Loucy (cell line): ENCODE measurements around the gene GPM6B.

ENCODE experiments used
- H2AFZ ChIP-seq: fragments of 200-600 bp; sonication (generic); 2 replicates; pipeline ENCODE4 v1.6.0; 2016; ENCODE audit warnings: antibody characterized with exemption, mild to moderate bottlenecking, low read length, moderate library complexity
- H3F3A ChIP-seq: fragments of 200-600 bp; 2 replicates; pipeline ENCODE4 v1.6.0; 2016; ENCODE audit warnings: antibody characterized with exemption, low read depth, mild to moderate bottlenecking
- H3K27me3 ChIP-seq: fragments of 200-600 bp; sonication (generic); 2 replicates; pipeline ENCODE4 v1.6.1; 2014; ENCODE audit warnings: low read length, mild to moderate bottlenecking; ENCODE audit not compliant: insufficient read depth, poor library complexity, severe bottlenecking
- H3K36me3 ChIP-seq: fragments of 200-600 bp; sonication (generic); 2 replicates; pipeline ENCODE4 v1.6.1; 2016; ENCODE audit warnings: low read length; ENCODE audit not compliant: insufficient read depth
- H3K4me1 ChIP-seq: fragments of 200-600 bp; sonication (generic); 2 replicates; pipeline ENCODE4 v1.5.1; 2014; ENCODE audit warnings: low read length, mild to moderate bottlenecking; ENCODE audit not compliant: insufficient read depth, poor library complexity, severe bottlenecking
- H3K4me2 ChIP-seq: fragments of 200-600 bp; sonication (generic); 2 replicates; pipeline ENCODE4 v1.6.0; 2014; ENCODE audit warnings: antibody characterized with exemption, low read length, low read depth, mild to moderate bottlenecking; ENCODE audit not compliant: poor library complexity, severe bottlenecking
- H3K4me3 ChIP-seq: fragments of 200-600 bp; sonication (generic); 2 replicates; pipeline ENCODE4 v1.5.1; 2014; ENCODE audit warnings: low read length, mild to moderate bottlenecking, mixed read lengths; ENCODE audit not compliant: poor library complexity, severe bottlenecking
- H3K79me2 ChIP-seq: fragments of 200-600 bp; sonication (generic); 2 replicates; pipeline ENCODE4 v1.6.1; 2014; ENCODE audit warnings: low read length; ENCODE audit not compliant: insufficient read depth
- H3K9ac ChIP-seq: fragments of 200-600 bp; sonication (generic); 2 replicates; pipeline ENCODE4 v1.6.0; 2014; ENCODE audit warnings: mild to moderate bottlenecking, low read depth, low read length, moderate library complexity; ENCODE audit not compliant: poor library complexity, severe bottlenecking
- H3K9me2 ChIP-seq: fragments of 200-600 bp; sonication (generic); replicated peaks from 2 replicates; pipeline ENCODE4 v1.6.1; 2016; ENCODE audit warnings: low read depth, low read length, mixed read lengths
- H3K9me3 ChIP-seq: fragments of 200-600 bp; sonication (generic); 2 replicates; pipeline ENCODE4 v1.6.1; 2014; ENCODE audit warnings: mild to moderate bottlenecking, antibody characterized with exemption, low read length, low read depth; ENCODE audit not compliant: insufficient read depth
- H4K20me1 ChIP-seq: fragments of 200-600 bp; sonication (generic); 2 replicates; pipeline ENCODE4 v1.6.0; 2014; ENCODE audit warnings: antibody characterized with exemption, low read length, mild to moderate bottlenecking; ENCODE audit not compliant: insufficient read depth, poor library complexity, severe bottlenecking
- CTCF ChIP-seq: fragments of 200-600 bp; sonication (generic); conservative IDR thresholded peaks from 2 replicates; pipeline ENCODE4 v1.5.1; 2014; ENCODE audit warnings: mild to moderate bottlenecking, antibody characterized with exemption, low read length
- EZH2phosphoT487 ChIP-seq: fragments of 200-600 bp; IDR thresholded peaks from 2 replicates; pipeline ENCODE4 v1.6.1; 2018; ENCODE audit warnings: antibody characterized with exemption, mild to moderate bottlenecking, moderate library complexity, borderline replicate concordance

Gene GPM6B

GRCh38 chrX:13768939-13769338, 48.0 kb downstream of the GPM6B start:
- H3K79me2 ChIP-seq, result no peaks in the 10 kb centered on the region
- H3F3A ChIP-seq, result no peaks in the 10 kb centered on the region
- no peak overlapping the region for H2AFZ ChIP-seq
- no peak overlapping the region for H3K9ac ChIP-seq
- no peaks in the 10 kb centered on the region for H3K9me3 ChIP-seq
- no peaks in the 10 kb centered on the region for H4K20me1 ChIP-seq
- no peak overlapping the region for H3K4me2 ChIP-seq
- no peak overlapping the region for H3K4me3 ChIP-seq
- peaks cover 54% of the 10 kb centered on the region; the same call in 1 of the 2 replicates for H3K36me3 ChIP-seq
- no peaks in the 10 kb centered on the region for H3K9me2 ChIP-seq
- no peak for TF ChIP-seq CTCF
- no peak for TF ChIP-seq EZH2phosphoT487
- H3K27me3 ChIP-seq, result no peaks in the 10 kb centered on the region
- H3K4me1 ChIP-seq, result peaks cover 8% of the 10 kb centered on the region

- Histone ChIP-seq H3K79me2 (no peaks in the 10 kb centered on the region), H3K9me3 (no peaks in the 10 kb centered on the region), H3K4me2 (no peak overlapping the region), H3K36me3 (peaks cover 80% of the 10 kb centered on the region), H2AFZ (no peak overlapping the region), H3K4me1 (no peaks in the 10 kb centered on the region), H3K9me2 (no peaks in the 10 kb centered on the region), H4K20me1 (no peaks in the 10 kb centered on the region), H3F3A (no peaks in the 10 kb centered on the region), H3K27me3 (no peaks in the 10 kb centered on the region), H3K4me3 (no peak overlapping the region), H3K9ac (no peak overlapping the region)
- TF ChIP-seq EZH2phosphoT487 (no peak), CTCF (0 out of 2 replicates have a peak, but pooled peaks have one; percentile 22)
These were observed 52.1 kb downstream of the GPM6B start for GRCh38 chrX:13764765-13765164.

GRCh38 chrX:13764281-13764680, 52.6 kb downstream of the GPM6B start:
- H3K9ac ChIP-seq, result no peak overlapping the region
- no peaks in the 10 kb centered on the region for H3K9me2 ChIP-seq
- no peaks in the 10 kb centered on the region for H3F3A ChIP-seq
- H3K79me2 ChIP-seq, result no peaks in the 10 kb centered on the region
- no peak overlapping the region for H2AFZ ChIP-seq
- no peaks in the 10 kb centered on the region for H3K27me3 ChIP-seq
- no peak overlapping the region for H3K4me2 ChIP-seq
- H3K9me3 ChIP-seq, result no peaks in the 10 kb centered on the region
- no peaks in the 10 kb centered on the region for H3K4me1 ChIP-seq
- peaks cover 80% of the 10 kb centered on the region for H3K36me3 ChIP-seq
- TF ChIP-seq CTCF (no peak), EZH2phosphoT487 (no peak)
- H4K20me1 ChIP-seq, result no peaks in the 10 kb centered on the region
- no peak overlapping the region for H3K4me3 ChIP-seq
